CD4-positive, alpha-beta T cell treated with Interleukin-4 for 1 hour (primary cell): ENCODE measurements around the gene TTC17.
"Not testable (repeated sequence)": the region's sequence is repeated elsewhere in the genome, so short reads cannot be mapped to it uniquely, and the experiment has no call there.

Experiments
- DNase-seq, 2 donors: peaks; one replicate each; pipeline ENCODE4 v3.0.0-alpha.2; 2020 to 2022

TTC17 gene

GRCh38 chr11:43382614-43383013, 23.9 kb downstream of the TTC17 start:
- DNase-seq, result no peak

- DNase-seq, result no peak
Measured at GRCh38 chr11:43384393-43384792, 25.7 kb downstream of the TTC17 start.

DNA sequence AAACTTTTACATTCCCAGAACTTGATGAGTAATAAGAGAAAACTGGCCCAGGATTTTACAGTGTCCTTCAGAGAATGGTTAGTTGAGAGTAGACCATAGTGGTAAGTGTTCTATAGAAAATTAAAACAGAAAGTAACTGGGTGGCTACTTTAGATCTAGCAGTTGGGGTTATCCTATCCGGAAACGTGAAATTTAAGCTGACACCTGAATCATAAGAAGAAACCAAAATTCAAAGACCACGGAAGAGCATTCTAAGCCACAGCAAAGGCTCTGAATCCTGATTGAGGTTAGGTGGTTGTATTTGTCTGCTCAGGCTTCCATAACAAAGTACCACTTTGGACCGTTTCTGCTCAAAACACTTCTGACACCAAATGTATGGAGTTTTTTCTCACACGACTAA, 34.0 kb downstream of the TTC17 start:
- peak in 1 of 2 donors; percentile 12 for DNase-seq

DNA sequence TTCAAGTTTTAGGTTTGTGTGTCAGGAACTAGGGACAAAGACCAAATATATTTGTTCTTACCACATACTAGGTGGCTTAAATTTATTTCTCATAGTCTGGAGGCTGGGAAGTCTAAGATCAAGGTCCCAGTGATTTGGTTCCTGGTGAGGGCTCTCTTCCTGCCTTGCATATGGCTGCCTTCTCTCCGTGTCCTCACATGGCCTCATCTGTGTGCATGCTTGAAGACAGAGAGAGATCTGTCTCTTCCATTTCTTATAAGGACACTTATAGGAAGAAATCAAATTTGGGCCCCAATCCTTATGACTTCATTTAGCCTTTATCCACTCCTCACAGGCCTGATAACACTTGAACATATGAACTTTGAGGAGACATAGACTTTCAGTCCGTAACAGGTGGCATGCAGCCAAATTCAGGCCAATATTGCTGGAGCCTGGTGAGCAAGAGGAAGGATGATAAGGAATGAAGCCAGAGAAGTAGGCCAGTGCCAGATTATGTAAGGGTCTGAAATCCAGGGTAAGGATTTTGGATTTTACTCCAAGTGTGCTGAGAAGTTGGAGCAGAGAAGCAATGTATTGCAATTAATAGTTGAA, 35.1 kb downstream of the TTC17 start:
- no peak for DNase-seq

DNA sequence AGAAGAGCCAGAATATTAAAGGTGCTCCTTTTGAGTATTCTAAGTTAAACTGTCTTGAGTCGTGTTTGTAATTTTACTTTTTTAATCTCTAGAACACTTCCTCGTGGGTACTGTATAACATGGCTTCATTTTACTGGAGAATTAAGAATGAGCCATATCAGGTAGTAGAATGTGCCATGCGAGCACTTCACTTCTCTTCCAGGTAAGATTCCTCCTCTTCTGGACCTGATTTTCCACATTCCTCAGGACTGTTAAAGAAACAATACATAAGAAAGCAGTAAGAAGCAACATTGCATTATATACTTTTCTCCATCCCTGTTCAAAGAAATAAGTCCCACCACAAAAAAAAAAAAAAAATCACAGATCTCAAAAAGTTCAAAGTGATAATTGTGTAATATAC, 37.9 kb downstream of the TTC17 start:
- DNase-seq, result no peak

DNA sequence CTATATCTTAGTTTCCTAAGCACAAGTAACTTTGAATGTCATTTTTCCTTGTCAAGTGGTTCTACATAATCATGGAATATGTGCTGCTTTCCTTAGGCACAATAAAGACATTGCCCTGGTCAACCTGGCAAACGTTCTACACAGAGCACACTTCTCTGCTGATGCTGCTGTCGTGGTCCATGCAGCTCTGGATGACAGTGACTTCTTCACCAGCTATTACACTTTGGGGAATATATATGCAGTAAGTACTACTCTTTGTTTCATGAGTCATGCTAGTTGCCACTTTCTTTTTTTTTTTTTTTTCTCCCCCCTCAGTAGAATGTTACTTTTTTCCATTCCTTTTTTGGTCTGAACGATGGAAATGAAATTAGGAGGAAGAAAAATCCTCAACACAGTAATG, 38.5 kb downstream of the TTC17 start:
- no peak for DNase-seq

DNA sequence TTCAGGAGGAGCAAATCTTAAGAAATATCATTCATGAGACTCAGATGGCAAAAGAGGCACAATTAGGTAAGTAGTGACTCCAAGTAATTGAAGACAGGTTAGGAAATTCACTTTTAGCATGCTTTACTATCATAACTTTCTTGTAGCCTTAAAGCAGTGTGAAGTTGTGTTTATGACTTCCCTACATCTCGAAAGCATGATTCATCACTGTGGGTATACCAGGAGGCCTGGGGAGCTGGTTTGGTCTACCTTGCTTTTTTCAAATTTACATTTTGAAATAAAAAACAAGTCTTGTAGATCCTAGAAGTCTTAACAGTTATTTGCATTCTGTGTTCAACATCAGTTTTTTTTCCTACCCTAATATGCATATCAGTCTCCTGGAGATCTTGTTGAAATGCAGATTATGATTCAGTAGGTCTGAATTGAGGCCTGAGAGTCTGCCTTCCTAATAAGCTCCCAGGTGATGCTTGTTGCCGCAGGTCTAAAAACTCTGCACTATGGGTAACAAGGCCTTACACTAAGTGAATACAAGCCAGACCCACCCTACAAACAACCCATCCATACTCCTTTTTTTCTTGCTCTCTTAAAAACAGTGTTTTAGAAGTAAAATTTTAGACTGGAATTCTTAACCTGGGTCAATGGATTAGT, 41.4 kb downstream of the TTC17 start:
- no peak for DNase-seq

DNA sequence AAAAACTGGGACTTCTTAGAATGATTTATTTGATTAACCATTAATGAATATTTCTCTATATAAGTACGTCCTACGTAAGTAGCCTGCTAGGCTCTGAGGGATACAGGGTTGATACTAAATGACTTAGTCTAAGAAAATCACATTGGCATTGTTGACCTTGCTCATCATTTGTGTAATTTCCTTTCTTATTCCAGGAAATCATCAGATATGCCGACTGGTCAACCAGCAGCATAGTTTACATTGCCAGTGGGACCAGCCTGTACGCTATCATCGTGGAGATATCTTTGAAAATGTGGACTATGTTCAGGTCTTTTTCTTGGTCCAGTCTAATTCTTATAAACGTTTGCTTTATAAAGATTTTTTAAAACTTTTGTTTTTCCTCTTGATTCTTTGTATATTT, 42.5 kb downstream of the TTC17 start:
- DNase-seq, result no peak

GRCh38 chr11:43401811-43402210, 43.1 kb downstream of the TTC17 start:
- DNase-seq, result not testable (repeated sequence)

DNA sequence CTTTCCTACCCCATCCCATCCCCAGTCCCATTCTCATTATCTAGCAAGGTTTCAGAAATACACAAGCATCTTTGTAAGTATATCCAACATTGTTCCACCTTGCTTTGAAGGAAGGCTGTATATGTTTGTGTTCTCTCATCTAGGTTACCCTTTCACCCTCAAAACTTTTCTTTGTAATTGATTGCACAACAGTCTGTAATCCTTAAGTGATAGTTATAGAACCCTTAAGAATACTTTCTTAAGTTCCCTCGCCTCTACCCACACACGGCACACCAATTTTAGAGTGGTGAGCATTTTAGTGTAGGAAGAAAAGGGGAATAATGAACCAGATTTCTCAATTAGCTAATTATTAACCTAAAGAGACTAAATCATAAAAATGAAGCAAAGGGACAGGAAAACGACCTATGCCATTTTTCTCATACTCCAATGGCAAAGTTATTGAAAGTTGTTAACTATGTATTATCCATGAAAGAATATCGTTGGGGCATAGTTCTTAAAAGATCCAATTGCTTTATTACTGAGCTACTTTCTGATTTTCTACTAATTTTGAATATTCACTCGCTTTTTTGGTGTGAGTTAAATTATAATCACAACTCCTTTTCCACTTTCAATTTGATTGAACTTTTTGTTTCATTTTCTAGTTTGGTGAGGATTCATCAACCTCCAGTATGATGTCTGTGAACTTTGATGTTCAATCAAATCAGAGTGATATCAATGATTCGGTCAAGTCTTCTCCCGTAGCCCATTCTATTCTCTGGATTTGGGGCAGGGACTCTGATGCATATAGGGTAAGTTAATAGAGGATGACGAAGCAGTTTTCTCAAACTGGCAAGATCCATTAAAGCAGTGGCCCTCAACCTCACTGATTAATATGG, 44.9 kb downstream of the TTC17 start:
- DNase-seq, result no peak

GRCh38 chr11:43404406-43404805, 45.7 kb downstream of the TTC17 start:
- DNase-seq, result no peak

- DNase-seq, result no peak
Measured at GRCh38 chr11:43404836-43405479, 46.2 kb downstream of the TTC17 start.

- no peak for DNase-seq
Measured at GRCh38 chr11:43408277-43408676, 49.6 kb downstream of the TTC17 start.

GRCh38 chr11:43410394-43410793, 51.7 kb downstream of the TTC17 start:
- DNase-seq, result no peak

DNA sequence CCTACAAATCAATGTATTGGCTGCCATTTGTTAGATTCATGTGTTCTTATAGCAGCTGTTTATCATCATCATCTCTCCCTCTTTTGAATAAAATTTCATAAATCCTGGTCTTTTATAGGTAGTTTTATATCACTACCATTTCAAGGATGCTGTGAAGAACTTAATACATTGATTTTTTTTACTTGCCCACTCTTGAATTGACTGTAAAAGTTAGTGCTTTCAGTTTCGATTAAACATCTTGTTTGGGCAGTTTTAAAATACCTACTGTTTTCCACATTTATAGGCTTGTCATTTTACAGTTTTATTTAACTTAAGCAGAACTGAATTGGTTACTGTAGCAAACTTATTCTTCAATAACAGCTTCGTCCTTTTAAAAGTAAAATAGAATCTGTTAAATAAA, 59.5 kb downstream of the TTC17 start:
- no peak for DNase-seq

GRCh38 chr11:43419460-43419859, 60.7 kb downstream of the TTC17 start:
- peak in 1 of 2 donors; percentile 35 for DNase-seq

DNA sequence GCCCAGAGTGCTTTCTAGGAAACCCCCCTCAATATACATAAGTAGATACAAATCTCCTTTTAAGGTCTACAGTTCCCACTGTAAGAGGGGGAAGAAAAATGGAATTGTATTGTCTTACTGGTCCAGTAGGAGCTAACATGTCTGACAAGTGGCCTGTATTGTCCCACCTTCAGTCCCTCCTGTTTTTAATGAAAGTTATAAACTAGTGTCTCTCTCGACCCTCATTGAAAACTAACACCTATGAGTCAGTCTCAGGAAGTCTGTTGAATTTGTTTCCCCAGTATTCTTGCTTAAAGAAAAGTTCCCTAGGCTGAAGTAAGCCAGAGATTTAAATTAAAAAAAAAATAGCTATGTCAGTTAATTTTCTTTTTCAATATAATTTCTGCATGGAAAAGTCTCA, 69.3 kb downstream of the TTC17 start:
- DNase-seq, result no peak

GRCh38 chr11:43430916-43431315, 72.2 kb downstream of the TTC17 start:
- DNase-seq, result not testable (repeated sequence)

GRCh38 chr11:43434893-43435292, 76.2 kb downstream of the TTC17 start:
- DNase-seq, result no peak

GRCh38 chr11:43440486-43440885, 81.8 kb downstream of the TTC17 start:
- no peak for DNase-seq

- no peak for DNase-seq
Measured at GRCh38 chr11:43443811-43444210, 85.1 kb downstream of the TTC17 start.

DNA sequence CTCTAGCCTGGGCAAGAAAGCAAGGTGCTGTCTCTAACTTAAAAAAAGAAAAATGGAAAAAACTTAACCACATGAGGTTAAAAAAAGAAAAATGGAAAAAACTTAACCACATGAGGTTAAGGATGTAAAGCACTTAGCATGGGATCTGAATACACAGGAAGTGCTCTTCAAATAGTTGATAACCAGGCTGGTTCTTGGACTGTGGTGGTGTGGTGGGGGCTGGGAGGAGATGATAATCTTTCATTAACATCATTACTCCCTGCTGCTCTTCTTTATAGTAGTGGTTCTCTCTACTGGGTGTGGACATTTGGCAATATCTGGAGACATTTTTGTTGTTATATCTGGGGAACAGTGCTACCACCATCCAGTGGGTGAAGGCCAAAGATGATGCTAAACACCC, 88.4 kb downstream of the TTC17 start:
- DNase-seq, result no peak

GRCh38 chr11:43458486-43458885, 99.8 kb downstream of the TTC17 start:
- no peak for DNase-seq

GRCh38 chr11:43459246-43459645, 100.5 kb downstream of the TTC17 start:
- DNase-seq, result no peak
